HG02678 (cell line): ENCODE data around the gene SUSD1.

Experiments
- ATAC-seq: cut with Tn5 transposase; IDR thresholded peaks from one replicate; pipeline ENCODE4 v1.9.1; 2021; ENCODE audit warnings: mild to moderate bottlenecking, moderate library complexity; ENCODE audit not compliant: unreplicated experiment

Gene SUSD1

DNA sequence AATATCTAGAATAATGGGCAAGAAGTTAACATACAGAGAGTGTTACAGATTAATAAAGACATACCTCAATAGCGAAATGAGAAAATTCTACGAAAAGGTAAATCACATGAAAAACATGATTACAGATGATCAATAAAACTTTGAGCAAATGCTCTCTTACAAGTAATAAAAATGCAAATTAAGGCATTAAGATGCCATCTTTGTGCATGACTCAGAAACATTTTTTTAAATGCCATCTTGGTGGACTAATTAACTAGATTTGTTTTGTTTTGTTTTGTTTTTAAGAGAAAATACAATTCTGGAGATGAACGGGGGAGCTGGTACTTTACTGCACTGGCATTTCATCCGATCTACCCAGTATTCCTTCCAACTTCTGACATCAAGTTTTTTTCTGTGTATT, 130.2 kb downstream of the SUSD1 start:
- no peak for ATAC-seq

DNA sequence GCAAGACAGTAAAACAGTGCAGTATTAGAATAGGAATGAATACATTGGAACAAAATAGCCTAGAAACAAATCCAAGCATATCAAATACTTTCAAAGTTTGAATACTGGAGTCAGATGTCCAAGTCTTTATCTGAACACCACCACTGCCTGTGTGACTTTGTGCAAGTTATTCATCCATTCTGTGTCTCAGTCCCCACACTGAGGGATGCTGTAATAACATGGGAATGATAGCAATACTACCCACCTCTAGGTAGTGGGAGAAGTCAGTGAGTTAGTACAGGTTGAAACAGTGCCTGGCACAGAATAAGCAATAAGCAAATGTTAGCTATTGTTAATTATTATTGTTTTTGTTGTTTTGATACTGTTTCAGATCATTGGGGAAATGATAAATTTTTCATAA, 130.9 kb downstream of the SUSD1 start:
- ATAC-seq: no peak

DNA sequence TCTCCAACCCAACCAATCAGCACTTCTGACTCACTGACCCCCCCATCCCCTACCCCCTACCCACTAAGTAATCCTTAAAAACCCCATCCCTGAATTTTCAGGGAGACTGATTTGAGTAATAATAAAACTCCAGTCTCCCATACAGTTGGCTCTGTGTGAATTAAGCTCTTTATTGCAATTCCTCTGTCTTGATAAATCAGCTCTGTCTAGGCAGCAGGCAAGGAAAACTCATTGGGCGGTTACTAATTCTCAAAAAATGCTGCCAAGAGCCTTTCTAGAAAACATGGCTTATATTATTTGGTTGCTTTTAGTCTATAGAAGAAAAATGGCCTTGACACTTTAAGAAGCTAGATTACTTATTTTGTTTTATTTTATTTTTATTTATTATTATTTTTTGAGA, 131.7 kb downstream of the SUSD1 start:
- no peak for ATAC-seq

DNA sequence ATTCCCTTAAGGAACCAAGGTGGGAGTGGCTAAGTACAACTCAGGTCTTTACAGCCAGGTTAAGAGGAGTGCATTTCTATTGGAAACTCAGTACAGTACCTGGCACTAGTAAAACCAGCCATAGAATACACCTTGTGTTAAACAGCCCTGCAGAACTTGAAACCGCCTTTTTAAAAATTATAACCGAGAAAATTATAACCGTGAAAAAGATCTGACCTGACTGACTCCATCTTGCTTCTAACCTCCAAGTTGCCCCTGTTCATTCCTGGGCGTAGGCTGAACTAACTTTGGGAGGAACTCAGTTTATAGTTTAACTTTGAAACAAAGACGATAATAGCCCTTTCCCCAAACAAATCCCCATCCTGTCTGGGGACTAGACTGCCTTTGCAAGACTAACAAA, 132.3 kb downstream of the SUSD1 start:
- no peak for ATAC-seq

DNA sequence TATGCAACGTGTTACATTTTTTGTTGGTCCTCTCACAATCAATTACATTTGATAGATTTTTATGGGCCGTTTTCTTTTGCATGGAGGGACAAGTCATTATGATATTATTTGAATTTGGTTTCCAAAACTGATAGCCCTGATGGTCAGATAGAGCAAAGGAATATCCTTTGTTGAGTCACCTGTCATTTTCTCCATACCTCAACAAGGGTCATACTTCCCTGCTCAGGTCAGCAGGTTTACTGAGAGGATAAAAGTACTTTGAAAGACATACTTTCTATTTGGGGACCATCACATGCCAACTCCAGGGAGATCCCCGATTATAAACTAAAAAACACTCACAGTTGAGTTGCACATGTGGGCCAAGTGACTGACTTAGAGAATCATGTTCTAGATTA, 132.9 kb downstream of the SUSD1 start:
- ATAC-seq: no peak

DNA sequence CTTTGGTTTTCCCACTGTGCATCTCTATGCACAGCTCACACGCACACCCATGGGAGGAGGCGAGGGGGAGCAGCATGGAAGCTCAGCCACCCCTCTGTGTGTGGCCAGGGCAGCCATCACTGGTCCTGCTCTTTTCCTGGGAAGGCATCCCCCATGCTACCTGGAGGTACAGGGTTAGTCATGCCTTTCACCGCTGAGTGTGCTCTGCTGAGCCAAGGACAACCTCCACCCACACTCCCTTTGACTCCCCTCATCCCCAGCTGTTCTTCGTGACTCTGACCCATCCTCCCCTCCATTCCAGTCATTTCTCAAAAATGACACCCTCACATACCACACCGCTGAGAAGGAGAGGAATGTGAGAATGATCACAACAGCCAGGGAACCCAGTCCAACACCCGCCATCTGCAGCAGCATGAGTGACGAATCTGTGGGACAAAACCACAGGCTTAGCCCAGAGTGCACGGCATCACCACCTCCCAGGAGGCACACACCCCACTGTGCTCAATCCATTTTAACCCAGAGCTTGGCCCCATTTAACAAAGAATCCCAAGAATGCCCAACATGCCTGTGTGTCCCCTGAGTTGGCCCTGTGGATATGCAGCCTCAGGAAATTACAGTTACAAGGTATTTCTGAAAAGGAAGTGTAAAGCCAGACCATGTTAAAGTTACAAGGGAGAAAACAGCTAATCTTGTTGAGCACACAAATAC, 133.4 kb downstream of the SUSD1 start:
- ATAC-seq: no peak

DNA sequence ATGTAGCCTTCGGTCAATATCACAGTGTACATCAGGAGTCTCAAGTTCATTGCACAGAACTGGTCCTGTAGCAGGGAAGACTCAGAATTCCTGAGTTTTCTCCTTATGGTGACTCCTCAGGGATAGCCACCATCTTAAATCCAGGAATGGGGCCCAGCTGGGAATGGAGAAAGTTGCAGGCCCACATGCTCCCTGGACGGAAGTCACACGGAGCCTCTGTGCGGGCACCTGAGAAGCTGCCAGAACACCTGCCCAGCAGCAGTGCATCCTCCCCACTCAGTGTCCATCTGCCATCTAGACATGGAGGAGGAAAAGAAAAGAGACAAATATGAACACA, 133.9 kb downstream of the SUSD1 start:
- ATAC-seq: no peak

DNA sequence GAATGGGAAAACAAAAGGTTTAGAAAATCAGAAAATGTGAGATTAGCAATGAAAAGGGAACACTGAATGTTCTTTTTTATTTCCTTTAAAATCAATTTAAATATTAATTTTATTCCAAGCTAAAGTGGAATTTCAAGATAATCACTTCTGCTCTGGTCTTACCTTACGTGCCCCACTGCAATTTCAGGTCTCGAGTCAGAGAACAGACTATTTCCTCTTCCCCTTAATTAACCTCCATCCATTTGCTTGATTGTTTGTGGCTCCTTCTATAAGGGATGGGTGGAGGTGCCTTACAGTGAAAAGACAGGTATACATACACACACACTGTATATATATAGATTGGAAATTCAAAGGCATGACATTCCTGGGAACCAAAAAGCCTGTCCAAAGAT, 137.1 kb downstream of the SUSD1 start:
- ATAC-seq: no peak

DNA sequence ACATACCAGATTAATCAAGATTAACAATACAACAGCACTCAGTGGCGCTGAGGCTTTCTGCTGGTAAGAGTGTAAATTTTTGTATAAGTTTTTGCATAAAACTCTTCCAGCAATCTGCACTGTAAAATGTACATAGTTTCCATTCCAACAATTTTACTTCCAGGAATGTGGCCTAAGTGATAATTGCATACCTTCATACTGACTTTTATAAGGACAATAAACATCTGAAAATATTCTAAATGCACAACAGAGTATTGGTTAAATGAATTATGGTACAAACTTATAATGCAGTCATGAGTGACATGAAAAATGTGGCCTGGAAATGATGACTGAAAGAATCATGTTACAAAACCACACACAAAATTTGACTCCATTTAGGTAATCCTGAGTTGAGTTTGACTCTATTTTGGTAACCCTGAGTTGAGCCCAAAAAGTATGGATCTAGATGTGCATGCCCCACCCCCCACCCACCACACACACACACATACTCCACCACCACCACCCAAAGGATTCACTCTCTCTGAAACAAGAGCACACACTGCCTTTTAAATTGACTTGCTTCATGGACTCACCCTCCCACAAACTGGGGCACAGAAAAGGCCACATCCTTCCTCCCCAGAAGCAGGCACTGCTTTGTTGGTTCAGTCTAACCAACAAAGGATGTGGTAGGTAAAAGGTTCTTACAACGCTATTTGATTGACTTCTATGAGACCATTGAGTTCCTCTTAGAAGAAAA, 137.6 kb downstream of the SUSD1 start:
- peak; percentile 56 for ATAC-seq

DNA sequence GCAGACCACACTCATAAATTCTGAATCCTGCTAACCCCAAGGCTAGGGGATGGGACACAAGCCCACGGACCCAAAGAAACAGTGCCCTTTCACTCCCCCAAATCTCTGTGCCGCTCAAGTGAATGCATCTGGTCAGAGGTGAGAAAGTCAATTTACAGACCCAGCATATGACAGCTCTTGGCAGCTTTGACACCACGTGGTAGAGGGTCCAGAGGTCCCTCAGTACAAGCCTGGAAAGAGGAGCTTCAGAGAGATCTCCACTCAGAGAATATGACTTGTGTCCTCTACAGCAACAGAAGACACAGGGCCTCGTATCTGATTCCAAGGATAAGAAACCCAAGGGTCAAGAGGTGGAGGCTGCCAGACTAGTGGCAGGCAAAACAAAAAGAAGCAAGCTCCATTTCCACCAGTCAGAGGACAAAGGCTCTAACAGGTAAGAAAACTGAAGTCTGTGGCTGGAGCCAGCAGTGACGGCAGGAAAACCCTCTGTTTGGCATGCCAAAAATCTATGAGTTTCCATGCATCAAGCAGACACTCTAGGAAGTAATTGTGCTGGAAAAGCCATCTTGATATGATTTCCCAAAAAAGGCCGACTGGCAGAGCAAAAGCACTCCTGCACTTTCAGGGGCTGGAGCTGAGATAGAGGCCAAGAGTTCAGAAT, 139.8 kb downstream of the SUSD1 start:
- no peak for ATAC-seq

DNA sequence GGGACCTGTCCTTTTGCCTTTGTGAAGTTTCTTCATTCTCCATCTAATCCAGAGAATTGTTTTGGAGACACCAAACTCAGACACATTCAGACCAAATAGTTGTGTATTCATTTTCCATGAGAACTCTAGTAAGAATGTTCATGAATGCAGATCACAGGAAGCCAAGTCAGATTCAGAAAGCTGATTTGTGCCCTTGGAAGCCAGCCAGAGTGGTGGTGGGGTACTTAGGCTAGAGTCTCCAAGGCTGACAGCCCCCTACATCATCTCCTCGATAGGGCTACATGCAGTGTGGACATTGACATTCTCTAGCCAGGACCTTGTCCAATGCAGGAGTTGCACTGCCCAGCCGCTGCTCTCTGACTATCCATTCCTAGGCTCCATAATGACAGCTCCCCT, 140.9 kb downstream of the SUSD1 start:
- ATAC-seq: no peak

DNA sequence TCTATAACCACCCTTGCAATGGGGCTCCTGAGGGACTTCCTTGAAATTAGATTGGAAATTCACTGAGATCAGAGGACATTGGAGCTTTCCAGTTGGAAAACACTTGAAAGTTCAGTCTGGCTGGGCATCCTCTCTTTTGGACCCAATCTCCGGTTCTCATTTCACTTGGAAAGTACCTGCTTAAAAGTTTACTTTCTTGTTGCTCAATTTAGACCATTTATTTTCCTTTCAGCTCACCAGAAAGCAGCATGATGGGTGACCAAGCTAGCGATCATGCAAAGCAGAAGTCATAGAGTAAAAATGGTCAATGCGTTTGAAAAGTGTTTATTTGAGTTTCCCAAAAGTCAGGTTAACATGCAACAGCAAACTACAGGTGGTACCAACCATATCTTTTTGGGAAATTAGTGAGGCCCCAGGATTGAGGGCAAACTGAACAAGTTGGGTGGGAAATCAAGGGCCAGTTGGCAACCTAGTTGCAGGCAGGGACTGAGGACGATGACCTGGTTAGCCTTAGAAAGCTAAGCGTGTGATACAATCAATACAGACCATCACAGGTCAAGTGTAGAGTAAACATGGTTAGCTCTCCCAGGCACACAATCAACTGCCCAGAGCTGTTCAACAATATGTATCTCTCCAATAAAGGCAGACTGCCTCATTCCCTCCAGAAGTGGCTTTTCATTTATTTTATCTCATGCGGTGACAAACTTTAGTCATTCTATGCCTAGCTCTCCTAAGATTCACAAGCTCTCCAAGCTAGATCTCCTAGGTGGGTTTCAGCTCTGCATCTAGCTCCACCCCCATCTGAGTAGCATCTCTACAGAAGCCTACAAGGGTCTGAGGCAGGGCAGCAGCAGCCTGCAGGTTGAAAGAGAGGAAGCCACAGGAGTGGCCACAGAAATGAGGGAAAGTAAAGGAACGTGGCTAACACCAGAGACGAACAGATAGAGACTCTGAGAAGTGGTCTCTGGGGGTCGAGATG, 141.6 kb downstream of the SUSD1 start:
- ATAC-seq: no peak

DNA sequence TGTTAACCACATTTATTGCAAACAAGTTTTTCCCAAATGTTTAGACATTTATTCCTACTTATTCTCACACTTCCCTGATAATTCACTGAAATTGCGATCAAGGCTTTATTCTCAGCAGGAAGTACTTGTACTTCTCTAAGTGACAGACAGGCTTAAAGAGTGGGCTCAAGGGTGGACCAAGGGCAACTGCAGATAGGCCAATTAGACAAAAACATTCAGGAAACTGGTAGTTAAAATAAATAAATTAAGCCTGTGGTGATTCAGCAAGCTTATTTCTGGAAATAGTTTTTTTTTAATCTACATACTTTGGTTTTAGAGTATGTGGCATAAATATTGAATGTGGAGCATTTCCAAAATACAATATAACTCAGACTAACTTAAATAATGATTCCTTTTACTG, 142.4 kb downstream of the SUSD1 start:
- no peak for ATAC-seq

DNA sequence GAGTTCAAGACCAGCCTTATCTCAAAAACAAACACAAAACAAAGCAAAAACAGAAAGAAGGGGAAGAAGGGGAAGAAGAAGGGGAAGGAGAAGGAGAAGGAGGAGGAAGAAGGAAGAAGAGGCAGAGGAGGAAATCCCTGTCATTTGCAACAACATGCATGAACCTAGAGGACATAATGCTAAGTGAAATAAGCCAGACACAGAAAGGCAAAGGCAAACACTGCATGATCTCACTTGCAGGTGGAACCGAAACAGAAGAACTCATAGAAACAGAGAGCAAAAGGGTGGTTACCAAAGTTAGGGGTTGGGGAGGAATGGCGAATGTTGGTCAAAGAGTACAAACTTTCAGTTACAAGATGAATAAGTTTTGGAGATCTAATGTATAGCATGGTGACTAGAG, 143.1 kb downstream of the SUSD1 start:
- peak; percentile 45 for ATAC-seq

DNA sequence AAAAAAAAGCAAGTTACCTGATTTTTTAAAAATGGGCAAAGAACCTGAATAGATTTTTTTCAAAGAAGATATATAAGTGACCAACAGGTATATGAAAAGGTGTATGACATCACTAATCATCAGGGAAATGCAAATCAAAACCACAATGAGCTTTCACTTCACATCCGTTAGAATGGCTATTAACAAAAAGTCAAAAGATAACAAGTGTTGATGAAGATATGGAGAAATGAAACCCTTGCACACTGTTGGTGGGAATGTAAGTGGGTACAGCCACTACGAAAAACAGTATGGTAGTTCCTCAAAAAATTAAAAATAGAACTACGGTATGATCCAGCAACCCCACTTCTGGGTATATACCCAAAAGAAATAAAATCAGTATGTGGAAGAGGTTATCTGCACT, 143.7 kb downstream of the SUSD1 start:
- no peak for ATAC-seq

DNA sequence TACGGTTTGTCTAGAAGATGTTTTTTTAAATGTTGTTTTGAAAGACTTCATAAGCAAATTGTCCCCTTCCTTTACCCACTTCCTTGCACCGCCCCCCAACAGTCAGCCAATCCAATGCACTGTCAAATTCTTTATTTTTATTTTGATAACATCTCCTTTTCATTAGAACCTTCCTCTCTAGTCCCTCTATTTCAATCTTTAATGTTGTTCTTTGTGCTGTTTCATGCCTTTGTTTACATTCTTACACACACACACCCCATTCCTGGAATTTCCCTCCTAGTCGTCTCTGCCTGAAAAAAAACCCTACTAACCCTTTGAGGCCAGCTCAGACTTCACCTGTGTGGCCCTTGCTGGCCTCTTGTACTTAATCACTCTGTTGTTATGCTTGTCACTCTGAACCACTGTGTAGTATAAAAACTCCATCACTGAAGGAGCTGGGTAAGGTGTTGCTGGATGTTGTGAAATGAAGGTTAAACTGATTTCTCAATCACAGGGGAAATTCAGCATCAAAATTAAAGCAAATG, 145.1 kb downstream of the SUSD1 start:
- ATAC-seq: no peak

DNA sequence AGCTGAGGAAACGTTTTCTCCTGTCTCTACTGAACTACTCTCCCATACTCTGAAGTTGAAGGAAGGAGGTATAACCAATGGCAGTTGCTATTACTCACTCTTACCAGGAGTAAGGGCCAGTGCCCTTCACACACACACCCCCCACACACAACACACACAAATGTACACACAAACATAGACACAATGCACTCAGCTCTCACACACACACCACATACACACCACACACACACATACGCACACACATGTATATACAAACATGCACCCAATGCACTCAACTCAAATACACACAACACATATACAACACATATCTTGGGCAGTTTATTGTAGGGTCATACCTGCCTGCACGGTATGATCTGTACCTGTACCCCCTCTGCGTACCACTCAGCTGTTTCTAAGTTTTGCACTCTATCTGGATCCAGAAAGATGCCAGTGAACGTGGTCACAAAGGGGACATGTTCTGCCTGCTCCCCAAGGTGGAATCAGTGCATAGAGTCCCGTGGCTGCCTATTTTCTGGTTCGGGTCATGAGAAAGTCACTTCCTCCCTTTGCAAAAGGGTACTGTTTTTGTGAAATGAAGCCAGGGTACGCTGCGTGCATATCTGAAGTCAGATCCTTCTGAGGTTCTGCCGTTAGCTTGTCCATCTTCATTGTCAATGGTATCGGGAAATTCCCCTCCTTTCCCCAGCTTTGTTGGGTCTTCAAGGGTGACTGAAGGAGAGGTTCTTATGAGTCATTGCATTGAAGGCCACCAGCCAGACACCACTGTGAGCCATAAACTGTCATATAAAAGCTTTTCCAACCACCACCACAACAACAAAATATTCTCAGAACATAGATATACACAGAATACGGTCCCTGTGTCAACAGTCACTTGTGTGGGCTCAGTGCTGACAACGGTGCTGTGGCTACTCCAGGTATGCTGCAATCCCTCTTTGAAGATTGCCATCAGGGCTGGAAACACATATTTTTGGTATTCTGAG, 146.6 kb downstream of the SUSD1 start:
- peak; percentile 46 for ATAC-seq

DNA sequence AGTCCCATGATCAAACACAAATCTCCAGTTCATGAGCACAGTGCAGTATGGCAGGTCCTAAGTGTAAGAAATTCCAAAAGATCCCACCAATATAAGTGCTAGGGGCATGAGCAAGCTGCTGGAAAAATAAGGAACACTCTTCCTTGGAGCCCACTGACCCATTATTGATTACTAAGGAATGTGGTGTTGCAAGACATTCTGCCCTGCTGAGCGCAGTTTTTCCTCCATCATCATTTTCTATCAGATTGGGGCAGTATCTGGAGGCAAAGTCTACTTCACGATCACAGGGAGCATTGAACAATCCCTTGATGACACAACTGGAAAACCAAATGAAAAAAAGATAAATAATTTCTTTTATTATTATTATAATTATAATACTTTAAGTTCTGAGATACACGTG, 149.2 kb downstream of the SUSD1 start:
- ATAC-seq: no peak

DNA sequence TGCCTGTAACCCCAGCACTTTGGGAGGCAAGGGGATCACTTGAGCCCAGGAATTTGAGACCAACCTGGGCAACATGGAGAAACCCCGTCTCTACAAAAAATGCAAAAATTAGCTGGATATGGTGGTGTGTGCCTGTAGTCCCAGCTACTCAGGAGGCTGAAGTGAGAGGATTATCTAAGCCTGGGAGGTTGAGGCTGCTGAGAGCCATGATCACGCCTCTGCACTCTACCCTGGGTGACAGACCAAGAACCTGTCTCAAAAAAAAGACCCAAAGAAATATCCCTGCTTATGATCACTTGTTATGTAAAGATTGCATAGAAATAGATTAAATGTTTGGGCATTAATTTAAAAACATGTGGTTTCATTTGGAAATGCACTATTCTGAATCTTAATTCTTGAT, 153.4 kb downstream of the SUSD1 start:
- no peak for ATAC-seq
